H1 (cell line): ENCODE measurements around the gene SPAG17. TPM values are rescaled to one million over a fixed set of nuclear protein-coding genes. Genes with fewer than 3 reads are reported as not detected.

Experiments
- JUN ChIP-seq: IDR thresholded peaks from 2 replicates; pipeline ENCODE4 v1.6.1; 2011; ENCODE audit warnings: low read depth, mild to moderate bottlenecking, improper control_type of control experiment, low read length
- RBBP5 ChIP-seq: IDR thresholded peaks from 2 replicates; pipeline ENCODE4 v1.7.1; 2012; ENCODE audit warnings: low read depth, mild to moderate bottlenecking, inconsistent platforms, low read length, moderate library complexity, borderline replicate concordance
- polyA plus RNA-seq, 7 experiments: library from polyadenylated mRNA; depleted of rRNA in 3 of 7; stranded (reverse) in 5 of 7; unstranded in 2 of 7; fragments of >200 nt in 5 of 7; fragments of 200-250 nt in 2 of 7; gene quantifications; 1 replicate in 5 of 7; 2 replicates in 1 of 7; 4 replicates in 1 of 7; pipeline versions ENCODE4 v1.2.1 to v1.2.3, GENCODE V29; 2011 to 2013; ENCODE audit warnings: missing spikeins in 2 of 7, mixed read lengths in 2 of 7
- total RNA-seq: library from RNA; stranded (reverse); fragmentation: NEBNext Ultra II Directional; extraction: Animal tissue kit (Norgen Biotek cat#: 25700); gene quantifications from 2 replicates; pipeline ENCODE4 v1.2.1, GENCODE V29; 2021

The SPAG17 gene
- total and polyA plus RNA-seq, 2 of the 8 experiments (the other 6 are each of a cell fraction or from before 2014, with no cell fraction given) = 0.56 to 0.62 TPM

DNA sequence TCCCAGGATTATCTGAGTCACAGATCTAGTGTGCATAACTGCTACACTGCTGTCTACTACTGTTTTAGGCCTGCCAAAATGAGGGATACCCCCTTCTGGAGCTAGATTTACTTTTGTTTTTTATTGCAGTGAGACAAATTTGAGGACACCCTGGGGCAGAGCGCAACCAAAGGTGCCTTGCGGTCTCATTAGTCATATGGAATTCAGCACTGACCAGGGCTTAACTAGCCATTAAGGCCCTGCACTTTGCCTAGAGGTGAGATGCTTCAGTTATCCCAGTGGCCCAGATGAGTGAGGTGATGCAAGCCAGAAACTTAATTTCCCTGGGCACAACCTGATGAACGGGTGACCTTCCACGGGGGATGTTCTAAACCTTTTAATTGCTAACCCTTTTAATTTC lies 998 bp upstream of the SPAG17 start (continued):
- no peak for TF ChIP-seq RBBP5
- TF ChIP-seq JUN = no peak
